NCI-H2196 treated with DMSO at 0.1 percent for 48 hours (cell line): Measurements from ENCODE around the gene FGF1.

Source experiments
- DNase-seq: peaks from one replicate; lab custom pipeline; 2025; ENCODE audit not compliant: unreplicated experiment; lab: John Stamatoyannopoulos, UW

Gene FGF1

DNA sequence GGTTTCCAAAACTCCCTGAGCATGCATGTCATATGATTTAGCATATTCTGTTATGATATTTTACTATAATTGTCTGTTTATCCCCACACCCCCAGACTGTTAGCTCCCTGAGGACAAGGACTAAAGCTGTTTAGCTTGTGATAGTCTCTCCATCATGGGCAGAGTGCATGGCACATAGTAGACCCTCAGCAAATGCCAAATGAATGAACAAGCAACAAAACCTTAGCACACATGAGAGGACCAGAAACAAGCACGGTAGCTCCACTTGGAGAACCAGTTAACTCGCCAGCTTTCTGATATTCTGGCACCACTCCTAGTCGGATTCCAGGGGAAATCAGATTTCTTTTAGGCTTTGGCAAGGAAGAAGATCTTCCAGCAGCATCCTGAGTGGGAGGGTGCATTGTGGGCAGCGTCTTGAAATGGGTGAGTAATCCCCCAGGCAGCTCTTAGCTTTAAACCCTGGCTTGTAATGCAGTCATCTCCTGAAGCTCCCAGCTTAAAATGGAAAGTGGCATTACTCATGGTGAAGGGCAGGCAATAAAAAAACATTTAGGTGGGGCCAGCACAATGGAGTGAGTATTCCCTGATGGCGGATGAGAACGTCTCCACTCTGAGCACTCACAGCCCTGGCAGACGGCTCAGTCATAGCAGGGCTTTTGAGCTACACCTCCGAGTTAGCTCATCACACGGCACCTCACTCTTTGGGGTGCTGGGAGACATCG, 41.1 kb downstream of the FGF1 start:
- DNase-seq, result no peak

DNA sequence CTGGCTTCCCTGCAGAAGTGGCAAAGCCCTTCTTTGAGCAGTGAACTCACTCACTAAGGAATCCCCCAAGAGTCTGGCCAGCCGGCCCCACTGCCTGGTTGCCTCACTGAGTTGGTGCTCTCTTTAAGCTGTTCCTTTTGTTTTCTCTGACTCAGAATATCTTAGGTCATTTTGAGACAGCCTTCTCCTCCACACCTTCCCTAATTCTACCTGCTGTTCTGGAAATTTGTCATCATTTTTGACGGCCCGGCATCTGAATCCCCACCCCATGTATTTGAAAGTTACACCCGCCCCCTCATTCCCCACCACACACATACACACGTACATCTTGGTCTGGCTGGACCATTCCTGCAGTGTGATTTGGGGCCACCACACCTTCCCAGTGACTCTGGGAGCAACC, 41.8 kb downstream of the FGF1 start:
- no peak for DNase-seq

DNA sequence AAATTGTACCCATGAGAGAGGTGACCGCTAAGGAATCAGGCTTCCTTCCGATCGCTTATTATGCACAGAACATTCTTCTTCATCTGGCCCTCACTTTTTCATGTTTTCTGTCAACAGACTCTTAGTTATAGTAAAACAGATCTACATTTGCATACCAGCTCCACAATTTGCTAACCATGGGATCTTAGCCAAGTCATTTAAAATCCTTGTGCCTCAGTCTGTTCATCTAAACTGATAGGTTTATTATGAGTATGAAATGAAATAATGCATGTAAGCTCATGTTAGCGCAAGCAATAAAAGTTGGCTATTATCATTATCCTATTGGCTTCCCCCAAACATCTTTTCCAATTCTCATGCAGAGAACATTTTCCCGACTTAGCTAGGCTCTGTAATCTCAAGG, 42.3 kb downstream of the FGF1 start:
- no peak for DNase-seq

DNA sequence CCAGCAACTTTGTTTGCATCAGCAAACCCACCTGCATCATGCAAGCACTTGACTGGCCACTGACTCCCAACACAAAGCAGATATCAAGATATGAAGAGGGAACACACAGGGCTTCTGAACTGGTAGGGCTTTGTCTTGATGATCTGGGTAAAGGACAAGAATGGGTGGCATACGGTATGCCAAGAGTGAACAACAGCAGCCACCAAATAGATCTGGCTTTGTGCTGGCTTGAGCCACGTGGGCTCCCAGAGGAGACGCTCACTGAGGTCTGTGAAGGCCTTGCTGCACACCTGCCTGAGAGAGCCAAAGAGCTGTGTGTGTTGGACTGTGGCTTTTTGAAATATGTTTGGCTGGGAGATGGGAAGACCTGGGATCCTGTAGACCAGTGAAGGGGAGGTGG, 43.5 kb downstream of the FGF1 start:
- DNase-seq, result no peak

DNA sequence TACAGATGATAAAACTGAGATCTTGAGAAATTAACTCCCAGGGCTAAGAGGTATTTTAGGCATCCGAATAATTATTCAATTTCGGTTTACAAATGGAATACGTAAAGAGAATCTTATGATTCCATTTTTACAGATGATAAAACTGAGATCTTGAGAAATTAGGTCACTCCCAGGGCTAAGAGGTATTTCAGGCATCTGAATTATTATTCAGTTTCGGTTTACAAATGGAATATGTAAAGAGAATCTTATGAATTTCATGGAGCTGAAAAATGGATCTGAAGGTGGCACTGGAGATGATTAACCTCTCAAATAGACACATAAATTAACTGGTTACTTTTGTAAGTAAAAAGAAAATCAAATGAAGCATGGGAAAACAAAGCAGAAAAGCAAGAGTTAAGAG, 44.2 kb downstream of the FGF1 start:
- no peak for DNase-seq

DNA sequence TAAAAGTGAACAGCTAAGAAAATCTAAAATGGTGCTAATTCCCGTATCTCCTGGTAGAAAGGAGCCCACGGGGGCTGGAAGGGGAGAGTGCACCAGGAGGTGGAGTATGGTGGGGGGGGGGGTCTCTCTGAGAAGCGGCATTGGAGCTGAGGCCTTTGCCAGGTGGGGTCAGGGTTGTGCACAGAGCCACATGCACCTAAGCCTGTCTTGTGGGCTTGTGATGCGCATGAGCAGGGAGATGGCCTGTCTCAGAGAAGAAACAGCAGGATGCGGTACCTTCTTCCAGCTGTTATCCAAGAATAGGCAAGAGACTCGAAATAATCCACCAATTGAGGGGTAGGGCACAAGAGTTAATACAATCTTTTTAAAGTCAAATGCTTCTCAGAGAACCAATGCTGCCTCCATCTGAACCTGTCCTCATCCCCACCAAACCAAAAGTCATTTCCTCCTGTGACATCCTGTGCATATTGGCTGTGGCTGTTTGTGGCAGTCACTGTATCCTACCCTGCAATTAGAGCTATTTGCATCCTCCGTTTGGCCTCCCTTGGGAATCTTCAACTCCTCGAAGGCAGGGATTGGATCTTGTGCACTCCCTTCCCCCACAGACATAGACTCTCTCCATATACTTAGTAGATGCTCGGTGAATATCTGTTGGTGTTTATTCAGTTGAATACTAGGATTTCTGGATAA, 45.4 kb downstream of the FGF1 start:
- no peak for DNase-seq

DNA sequence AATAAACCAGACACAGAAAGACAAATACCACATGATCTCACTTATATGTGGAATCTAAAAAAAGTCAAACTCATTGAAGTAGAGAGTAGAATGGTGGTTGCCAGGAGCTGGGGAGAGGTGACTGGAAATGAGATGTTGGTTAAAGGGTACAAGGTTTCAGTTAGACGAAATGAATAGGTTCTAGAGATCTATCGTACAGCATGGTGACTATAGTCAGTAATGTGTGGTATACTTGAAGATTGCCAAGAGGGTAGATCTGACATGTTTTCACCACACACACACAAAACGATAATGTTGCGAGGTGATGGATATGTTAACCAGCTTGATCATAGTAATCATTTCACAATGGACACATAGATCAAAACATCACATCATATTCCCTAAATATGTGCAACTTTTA, 46.4 kb downstream of the FGF1 start:
- DNase-seq, result no peak

DNA sequence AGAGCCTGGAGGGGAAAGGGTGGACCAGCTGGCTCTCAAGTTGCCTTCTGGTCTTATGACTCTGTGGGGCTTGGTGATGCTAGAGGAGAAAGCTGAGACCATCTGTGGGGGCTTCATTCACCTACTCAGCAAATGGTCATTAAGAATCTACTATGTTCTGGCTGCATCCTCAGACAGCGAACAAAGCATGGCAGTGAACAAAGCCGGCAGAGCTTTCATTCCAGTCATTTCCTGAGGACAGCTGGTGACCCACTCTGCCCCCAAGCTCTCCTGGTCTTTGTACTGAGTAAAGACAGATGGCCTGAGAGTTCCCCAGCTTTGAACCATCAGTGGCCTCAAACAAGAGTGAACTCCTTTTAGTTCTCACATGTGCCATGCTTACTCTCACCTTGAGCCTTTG, 48.0 kb downstream of the FGF1 start:
- no peak for DNase-seq

DNA sequence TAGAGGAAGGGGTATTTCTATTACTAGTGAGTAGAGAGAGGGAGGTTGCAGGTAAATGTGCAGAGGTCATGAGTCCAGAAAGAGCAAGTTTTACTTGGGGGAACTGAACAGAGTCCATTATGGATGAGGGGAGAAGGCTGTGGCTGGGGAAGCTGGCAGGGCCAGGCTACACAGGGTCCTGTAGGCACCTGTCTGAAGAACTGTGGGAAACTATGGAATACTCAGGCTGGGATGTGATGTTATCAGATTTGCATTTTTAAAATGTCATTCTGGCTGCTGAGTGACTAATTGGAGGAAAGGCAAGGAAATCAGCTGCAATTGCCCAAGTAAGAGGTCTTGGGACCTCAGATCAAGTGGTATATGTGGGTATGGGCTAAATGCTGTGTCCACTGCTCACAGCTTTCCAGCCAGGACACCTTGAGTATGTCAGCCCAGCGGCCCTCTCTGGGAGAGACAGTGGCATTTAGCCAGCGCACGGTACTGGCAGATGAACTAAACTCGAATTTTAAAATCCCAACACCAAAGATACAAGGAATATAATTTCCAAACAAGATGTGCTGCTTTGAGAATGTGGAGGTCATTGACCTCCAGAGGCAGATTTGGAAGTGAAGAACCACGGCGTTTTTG, 49.1 kb downstream of the FGF1 start:
- no peak for DNase-seq

DNA sequence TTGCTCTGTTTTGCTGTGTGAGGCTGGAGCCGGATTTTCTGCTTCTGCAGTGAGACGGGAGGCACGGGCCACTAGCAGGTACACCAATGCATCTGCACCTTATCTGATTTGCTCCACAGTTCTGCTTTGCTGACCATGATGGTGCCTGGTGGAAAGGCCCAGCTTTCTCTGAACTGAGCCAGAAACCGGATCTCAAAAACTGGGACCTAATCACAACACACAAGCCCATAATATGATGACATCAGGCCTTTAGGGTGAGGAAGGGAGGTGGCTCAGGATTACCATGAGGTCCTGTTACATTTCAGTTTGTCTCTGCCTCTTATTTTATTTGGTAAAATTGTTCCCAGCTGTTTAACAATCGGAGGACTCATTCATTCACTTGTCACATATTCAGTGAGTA, 49.8 kb downstream of the FGF1 start:
- no peak for DNase-seq

DNA sequence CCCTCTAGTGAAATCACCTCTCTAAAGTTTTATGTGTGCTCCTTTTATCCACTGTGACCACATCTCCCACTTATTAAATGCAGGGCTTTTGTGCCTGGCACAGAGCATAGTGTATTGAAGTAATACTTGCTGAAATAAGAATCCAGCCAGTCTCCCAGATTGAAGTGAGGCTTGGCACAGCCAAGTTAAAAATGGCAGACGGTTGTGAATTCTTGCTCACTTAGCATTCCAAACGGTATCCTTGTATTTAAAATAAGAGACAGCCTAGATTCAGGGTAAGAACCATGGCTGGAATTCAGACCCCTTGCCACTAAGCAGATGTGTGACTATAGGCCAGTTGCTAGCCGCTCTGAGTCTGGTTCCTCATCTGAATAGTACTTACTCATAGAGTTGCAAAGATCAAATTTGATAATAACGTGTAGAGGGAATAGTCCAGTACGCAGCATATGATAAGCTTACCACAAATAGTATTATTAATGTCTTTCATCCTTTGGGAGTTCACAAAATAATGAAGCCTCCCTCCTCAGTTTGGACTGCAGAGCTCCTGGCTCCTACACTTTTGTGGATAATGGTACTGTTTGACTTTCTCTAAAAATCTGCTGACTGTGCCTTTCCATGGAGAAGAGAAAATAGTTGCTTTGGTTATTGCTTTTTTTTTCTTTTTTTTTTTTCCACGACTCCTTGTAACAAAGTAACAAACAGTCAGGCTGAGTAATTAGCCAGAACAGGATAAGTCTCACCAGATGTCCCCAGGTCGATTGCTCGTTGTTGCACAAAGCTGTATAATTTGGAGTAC, 51.5 kb downstream of the FGF1 start:
- no peak for DNase-seq

DNA sequence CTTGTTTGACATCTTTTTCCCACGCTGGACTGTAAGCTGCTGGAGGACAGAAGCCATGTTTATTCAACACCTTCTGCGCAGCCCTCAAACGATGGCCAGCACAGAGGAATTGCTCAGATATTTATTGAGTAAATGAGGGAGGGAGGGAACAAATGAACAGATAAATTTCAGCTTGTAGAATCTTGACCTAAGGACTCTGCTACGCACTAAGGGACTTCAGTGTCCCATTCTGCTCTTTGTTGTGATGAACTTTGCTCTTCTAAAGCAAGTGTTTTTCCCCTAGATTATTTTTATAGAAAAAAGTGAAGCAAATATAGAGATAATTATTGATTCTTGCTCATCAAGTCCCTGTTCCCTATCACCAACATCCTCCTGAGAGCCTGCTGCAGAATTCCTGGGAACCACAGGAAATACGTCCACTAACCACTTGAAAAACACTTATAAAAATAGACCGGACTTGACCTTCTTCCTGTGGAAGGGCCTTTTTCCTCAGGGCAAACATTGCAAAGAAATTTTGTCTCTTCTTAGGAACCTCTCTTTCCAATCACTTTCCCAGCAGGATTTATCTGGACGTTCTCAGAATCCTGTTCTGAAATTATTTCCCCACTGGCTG, 54.9 kb downstream of the FGF1 start:
- DNase-seq, result no peak

DNA sequence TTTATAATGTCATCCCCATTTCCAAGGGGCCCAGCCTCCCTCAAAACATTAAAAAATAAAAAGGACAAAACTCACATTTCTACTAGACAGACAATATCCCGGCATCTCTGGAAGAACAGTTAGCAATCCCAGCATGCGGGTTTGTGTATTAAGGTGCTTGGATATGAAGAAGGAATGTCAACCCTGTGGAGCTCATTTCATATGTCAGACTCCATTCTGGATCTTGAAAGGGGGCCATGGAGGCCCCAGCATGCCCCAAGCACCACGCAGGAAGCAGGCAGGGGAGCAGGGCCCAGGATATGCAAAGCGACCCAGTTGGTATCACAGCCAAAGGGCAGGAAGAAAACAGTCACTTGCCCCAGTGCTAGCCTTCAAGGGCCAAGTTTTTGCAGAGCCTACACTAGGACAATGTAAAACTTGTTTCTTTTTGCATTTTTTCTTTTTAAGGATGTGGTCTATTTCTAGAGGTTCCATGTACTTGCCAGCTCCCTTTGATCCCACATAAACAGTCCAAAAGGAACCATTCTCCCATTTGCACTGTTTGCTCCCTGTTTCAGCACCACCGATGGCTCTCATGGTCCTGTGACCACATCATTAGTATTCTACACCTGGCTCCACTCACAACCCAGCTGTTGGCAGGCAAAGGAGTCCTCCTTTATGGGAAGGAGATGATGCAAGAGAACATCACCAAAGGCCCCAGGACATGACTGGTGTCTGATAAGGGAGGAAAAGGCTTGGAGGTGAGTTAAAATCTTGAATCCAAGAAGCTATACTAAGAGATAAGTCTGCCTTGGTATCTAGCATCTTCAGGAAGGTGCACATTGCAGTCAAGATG, 58.3 kb downstream of the FGF1 start:
- DNase-seq, result no peak

DNA sequence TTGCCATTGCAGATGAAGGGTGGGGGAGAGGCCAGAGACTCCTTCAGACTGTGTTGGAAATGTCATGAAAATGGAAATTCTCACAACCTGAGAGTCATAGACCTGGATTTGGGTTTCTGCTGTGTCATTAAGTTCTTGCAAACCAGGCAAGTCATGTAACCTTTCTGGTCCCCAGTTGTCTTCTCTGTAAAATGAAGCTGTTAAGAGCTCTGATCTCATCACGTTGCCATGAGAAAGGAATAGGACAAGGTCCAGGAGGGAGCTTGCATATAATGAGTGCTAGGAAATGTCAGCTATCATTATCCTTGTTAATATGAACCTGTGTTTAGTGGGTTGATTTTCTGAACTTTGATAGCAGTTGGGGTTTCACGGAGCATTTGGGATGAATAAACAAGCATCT, 59.1 kb downstream of the FGF1 start:
- no peak for DNase-seq

DNA sequence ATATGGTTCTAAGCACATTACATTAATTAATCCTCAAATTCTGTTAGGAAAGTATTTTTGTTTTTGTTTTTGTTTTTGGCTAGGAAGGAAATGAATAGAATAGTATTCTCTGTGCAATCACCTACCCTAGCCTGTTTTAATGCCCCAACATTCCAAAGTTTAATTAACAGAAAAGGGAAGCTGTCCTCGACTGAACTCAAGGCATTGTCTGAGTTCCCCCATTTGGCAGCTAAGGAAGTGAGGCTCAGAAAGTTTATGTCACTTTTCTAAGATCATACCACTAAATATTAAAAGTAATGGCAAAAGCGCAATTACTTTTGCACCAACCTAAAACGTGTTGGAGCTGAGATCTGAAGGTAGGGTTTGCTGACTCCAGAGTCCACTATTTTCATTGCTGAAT, 59.8 kb downstream of the FGF1 start:
- no peak for DNase-seq

DNA sequence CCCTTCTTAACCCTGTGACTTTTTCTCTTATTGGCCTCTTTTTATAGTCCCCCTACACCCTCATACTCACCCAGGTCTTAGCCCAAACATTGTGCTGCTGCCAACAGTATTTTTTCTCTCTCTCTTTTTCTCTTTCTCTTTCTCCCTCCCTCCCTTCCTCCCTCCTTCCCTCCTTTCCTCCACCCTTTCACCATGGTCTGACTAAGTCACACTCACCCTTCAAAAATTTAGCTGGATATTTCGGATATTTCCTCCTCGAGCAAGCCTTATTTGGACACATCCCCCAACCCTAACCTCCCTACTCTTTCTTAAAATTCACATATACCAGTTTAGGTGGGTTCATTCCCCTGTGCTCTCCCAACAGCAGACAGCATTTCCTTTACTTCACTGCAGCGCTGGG, 64.7 kb downstream of the FGF1 start:
- no peak for DNase-seq

DNA sequence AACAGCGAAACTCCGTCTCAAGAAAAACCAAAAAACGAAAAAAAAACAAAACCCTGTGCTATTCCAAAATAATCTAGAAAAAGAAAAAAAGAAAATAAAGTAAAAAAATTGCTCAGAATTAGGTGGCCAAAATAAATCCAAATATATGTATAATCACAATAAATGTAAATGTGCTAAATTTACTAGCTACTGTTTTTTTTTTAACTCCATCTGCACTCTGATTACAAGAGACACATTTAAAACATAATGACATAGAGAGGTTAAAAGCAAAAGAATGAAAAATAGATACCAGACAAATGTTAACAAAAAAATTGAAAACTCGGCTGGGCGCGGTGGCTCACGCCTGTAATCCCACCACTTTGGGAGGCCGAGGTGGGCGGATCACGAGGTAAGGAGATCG, 66.1 kb downstream of the FGF1 start:
- no peak for DNase-seq

DNA sequence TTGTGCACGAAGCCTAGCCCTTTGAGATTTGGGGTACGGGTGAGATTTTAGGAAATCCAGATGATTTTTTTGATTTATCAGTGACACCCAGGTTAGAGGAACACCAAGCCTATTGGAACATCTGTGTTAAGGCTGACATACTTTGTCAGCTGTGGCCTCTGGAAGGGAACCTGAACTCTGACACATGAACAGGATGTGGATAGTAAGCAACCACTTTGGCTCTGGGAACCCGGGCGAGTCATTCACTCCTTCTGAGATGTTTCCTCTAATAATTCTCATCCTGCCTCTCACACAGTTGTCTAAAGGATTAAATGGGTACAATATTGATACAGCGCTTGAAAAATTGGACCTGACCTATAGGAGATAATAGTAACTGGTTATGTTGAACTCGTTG, 67.8 kb downstream of the FGF1 start:
- no peak for DNase-seq

DNA sequence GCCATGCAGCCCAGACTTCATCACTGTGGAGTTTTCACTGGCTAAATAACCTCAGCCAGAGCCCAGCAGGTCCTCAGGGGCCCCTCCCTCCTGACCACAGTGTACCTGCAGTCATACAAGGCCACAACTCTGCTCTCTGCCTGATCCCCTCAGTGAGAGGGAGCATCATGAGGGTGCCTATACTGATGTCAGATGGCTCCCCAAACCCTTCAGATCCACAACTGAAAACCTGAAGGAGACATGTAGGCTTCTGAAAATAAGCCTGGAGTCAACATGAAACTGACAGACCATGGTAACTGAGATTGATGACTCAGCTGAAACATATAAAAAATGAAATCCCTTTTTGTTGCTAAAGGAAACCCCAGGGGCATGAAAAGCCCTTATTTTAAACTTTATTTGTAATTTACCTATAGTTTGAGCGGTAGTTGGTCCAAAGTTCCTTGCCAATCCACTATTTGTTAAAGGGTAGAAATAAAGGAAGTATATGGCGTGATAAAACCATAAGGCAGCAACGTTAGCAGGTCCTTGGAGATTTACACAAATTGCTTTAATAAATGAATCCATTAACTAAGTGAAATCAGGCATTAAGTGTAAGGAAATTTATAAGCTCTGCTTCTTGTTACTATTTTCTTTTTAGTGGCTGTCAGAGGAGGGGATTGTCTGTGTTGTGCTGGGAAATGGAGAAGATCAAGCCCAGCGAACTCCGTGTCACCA, 68.3 kb downstream of the FGF1 start:
- DNase-seq, result no peak

DNA sequence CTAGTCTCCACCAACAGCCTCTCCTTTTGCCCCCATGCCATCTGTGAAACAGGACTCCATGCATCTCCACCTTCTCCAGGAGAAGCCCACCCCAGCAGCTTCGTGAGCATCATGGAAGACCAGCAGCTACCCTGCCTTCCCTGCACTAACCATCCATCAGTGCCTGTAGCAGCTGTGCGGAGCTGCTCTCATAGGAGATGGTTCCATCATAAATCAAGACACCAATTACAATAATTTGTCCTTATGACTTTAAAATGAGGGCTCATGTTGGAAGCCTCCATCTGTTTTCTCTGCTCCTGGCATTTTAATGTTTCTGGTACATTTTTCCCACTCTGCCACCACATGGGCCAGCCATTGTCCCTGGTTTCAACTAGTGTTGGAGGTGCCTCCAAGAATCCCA, 69.9 kb downstream of the FGF1 start:
- no peak for DNase-seq
